Sigmoid colon (tissue), 4 donors: Measurements from ENCODE around the gene C3orf22.

Source experiments
- EP300 ChIP-seq, 4 donors: sonication (generic); formaldehyde crosslinking; IDR thresholded peaks; one replicate each; pipeline ENCODE4 v1.6.1; 2017; ENCODE audit warnings: antibody characterized with exemption in 4 of 4
- POLR2A ChIP-seq, 2 donors: fragments of 450-650 bp; IDR thresholded peaks; one replicate each; pipeline ENCODE4 v1.6.1; 2016; ENCODE audit warnings: antibody characterized with exemption in 2 of 2, mild to moderate bottlenecking in 2 of 2, moderate library complexity in 2 of 2
- POLR2AphosphoS5 ChIP-seq, 4 donors: sonication (generic); formaldehyde crosslinking; IDR thresholded peaks; one replicate each; pipeline ENCODE4 v1.6.1; 2017; ENCODE audit warnings: antibody characterized with exemption in 4 of 4
- TF ChIP-seq, protein P1 (sequence below), 4 experiments: fragments of 450-650 bp in 3 of 4; fragments of 200-600 bp in 1 of 4; IDR thresholded peaks; one replicate each; pipeline ENCODE4 v1.5.1; 2016 to 2019; ENCODE audit warnings: antibody characterized with exemption in 4 of 4, mild to moderate bottlenecking in 3 of 4, moderate library complexity in 2 of 4

DNA sequence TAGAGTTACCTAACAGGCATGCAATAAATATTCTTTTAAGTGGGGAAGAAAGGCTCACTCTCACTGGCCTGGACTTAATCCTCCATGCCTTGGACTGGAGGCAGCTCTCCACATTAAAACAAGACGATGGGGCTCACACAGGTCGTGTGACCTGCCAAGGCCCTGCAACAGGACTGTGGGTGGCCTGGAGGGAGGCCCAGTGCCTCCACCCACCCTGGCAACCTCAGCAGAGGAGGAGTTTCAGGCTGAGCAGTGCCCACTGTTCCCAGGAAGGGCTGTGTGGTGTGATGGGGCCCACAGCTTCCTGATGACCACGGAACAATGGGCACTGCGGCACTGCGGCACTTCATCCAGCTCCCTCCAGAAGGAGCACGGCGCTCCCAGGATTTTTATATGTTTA, 46.7 kb downstream of the C3orf22 start:
- TF ChIP-seq POLR2A (IDR thresholded peaks at IDR 0.05) (no peak), POLR2AphosphoS5 (IDR thresholded peaks at IDR 0.05) (no peak), EP300 (IDR thresholded peaks at IDR 0.05) (no peak)
- TF ChIP-seq, protein P1, sequence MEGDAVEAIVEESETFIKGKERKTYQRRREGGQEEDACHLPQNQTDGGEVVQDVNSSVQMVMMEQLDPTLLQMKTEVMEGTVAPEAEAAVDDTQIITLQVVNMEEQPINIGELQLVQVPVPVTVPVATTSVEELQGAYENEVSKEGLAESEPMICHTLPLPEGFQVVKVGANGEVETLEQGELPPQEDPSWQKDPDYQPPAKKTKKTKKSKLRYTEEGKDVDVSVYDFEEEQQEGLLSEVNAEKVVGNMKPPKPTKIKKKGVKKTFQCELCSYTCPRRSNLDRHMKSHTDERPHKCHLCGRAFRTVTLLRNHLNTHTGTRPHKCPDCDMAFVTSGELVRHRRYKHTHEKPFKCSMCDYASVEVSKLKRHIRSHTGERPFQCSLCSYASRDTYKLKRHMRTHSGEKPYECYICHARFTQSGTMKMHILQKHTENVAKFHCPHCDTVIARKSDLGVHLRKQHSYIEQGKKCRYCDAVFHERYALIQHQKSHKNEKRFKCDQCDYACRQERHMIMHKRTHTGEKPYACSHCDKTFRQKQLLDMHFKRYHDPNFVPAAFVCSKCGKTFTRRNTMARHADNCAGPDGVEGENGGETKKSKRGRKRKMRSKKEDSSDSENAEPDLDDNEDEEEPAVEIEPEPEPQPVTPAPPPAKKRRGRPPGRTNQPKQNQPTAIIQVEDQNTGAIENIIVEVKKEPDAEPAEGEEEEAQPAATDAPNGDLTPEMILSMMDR (IDR thresholded peaks at IDR 0.05): no peak
